GM21381 (cell line): Measurements from ENCODE around the gene GUSB.
"Not testable (repeated sequence)": the region's sequence is repeated elsewhere in the genome, so short reads cannot be mapped to it uniquely, and the experiment has no call there.

Experiments
- ATAC-seq: cut with Tn5 transposase; IDR thresholded peaks from one replicate; pipeline ENCODE4 v1.9.1; 2021; ENCODE audit warnings: mild to moderate bottlenecking, moderate library complexity; ENCODE audit not compliant: unreplicated experiment

Gene GUSB

GRCh38 chr7:65976659-65977196 is 5.3 kb downstream of the GUSB start:
- ATAC-seq, result no peak

DNA sequence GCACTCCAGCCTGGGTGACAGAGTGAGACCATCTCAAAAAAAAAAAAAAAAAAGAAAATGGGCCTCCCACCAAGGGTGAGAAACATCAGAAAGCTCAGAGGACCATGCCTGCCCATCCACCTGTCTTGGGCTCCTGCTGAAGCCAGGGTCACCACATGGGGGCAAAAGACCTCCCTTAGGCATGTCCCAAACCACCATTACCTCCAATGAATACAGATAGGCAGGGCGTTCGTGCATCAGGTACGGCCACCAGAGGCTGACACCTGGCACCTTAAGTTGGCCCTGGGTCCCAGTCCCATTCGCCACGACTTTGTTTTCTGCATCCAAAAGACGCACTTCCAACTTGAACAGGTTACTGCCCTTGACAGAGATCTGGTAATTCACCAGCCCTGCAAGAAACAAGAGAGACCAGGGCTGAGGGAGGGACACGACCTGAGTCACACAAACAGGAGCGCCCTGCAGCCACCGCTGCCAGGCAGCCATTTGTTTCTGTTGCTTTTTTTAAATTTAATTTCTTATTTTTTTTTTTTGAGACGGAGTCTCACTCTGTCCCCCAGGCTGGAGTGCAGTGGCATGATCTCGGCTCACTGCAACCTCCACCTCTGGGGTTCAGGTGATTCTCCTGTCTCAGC is 6.1 kb downstream of the GUSB start:
- ATAC-seq, result no peak

- no peak for ATAC-seq
Observed at GRCh38 chr7:65974876-65975275, 7.1 kb downstream of the GUSB start.

DNA sequence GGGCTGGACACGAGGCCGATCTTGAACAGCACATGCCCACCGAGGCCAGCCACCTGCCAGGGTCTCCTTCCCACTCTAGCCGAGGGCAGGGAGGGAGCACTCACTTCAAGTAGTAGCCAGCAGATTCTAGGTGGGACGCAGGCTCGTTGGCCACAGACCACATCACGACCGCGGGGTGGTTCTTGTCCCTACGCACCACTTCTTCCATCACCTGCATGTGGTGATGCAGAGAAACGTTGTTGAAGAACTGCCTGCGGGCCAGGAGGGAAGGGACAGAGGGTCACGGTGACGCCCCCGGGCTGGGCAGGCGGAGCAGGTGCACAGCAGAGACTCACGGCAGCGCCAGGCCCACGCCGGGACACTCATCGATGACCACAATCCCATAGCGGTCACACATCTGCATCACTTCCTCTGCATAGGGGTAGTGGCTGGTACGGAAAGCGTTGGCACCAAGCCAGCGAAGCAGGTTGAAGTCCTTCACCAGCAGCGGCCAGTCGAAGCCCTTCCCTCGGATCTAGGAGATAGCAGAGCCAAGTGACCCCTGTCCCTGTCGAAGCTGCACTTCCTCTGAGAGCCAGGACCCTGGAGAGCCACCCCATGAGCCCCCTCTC is 7.7 kb downstream of the GUSB start:
- ATAC-seq, result no peak

GRCh38 chr7:65972976-65973375 is 9.0 kb downstream of the GUSB start:
- ATAC-seq, result no peak

- ATAC-seq, result no peak
Observed at GRCh38 chr7:65971021-65971420, 11.0 kb downstream of the GUSB start.

- no peak for ATAC-seq
Observed at GRCh38 chr7:65968256-65969185, 13.5 kb downstream of the GUSB start.

DNA sequence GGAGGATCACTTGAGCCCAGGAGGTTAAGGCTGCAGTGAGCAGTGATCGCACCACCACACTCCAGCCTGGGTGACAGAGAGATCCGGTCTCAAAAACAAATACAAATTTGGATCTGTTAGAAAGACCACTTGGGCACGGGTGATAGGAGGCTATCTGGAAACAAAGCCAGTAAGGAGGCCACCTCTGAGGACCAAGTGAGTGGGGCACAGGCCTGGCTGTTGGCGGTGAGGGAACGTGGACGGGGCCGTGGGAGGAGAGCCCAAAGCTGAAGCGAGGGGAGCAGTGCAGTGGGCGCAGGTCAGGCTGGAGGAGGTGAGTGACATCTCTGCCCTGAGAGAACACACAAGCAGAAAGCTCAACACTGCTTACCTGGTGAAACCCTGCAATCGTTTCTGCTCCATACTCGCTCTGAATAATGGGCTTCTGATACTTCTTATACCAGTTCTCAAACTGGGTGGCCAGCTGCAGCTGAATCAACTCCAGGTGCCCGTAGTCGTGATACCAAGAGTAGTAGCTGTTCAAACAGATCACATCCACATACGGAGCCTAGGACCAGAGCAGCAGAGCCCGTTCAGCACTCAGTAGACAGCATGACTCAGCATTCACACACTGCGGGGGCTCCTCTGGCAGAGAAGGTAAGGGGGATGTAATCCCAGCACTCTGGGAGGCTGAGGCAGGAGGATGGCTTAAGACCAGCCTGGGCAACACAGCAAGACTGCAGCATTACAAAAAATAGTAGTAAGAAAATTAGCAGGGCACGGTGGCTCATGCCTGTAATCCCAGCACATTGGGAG is 14.5 kb downstream of the GUSB start:
- ATAC-seq, result no peak

- no peak for ATAC-seq
Observed at GRCh38 chr7:65966146-65966545, 15.9 kb downstream of the GUSB start.

GRCh38 chr7:65964671-65965070 is 17.3 kb downstream of the GUSB start:
- not testable (repeated sequence) for ATAC-seq

DNA sequence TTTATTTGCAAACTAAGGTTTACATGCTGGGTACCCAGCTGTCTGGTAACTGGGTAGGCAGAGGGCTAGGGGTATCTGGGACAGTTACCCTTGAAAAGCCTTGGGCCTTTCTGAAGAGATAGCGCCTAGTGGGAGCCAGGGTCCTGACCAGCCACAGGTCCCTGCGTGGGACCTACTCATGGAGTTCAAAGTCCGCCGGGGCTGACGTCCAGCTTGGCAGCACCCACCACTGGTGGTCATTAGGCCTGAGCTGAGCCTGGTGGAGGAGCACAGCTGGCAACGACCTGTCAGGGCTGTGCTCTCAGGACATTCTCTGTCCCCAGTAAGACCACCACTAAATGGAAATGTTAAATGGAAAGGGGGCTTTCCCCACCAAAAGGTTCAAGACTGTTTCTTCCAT is 20.0 kb downstream of the GUSB start:
- no peak for ATAC-seq

- ATAC-seq, result no peak
Observed at GRCh38 chr7:65960351-65961074, 21.5 kb downstream of the GUSB start.

- ATAC-seq, result no peak
Observed at GRCh38 chr7:65955718-65956117, 26.3 kb downstream of the GUSB start.

DNA sequence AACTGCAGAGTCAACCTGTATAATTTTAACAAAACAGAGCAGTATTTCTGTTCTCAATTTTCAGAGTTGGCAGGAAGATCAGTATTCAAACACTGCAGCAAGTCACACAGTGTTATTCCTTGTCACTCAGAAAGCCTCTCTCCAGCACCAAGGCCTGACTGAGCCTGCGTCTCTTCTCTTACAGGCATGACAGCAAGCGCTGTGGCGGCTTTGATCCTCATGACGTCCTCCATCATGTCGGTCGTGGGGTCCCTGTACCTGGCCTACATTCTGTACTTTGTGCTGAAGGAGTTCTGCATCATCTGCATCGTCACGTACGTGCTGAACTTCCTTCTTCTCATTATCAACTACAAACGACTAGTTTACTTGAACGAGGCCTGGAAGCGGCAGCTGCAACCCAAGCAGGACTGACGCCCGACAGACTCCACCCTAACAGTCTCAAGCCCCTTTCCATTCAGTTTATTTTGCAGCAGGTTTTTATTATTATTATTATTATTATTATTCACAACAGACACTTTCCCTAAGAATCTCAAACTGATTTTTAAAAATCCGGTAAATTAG is 28.0 kb downstream of the GUSB start:
- no peak for ATAC-seq

DNA sequence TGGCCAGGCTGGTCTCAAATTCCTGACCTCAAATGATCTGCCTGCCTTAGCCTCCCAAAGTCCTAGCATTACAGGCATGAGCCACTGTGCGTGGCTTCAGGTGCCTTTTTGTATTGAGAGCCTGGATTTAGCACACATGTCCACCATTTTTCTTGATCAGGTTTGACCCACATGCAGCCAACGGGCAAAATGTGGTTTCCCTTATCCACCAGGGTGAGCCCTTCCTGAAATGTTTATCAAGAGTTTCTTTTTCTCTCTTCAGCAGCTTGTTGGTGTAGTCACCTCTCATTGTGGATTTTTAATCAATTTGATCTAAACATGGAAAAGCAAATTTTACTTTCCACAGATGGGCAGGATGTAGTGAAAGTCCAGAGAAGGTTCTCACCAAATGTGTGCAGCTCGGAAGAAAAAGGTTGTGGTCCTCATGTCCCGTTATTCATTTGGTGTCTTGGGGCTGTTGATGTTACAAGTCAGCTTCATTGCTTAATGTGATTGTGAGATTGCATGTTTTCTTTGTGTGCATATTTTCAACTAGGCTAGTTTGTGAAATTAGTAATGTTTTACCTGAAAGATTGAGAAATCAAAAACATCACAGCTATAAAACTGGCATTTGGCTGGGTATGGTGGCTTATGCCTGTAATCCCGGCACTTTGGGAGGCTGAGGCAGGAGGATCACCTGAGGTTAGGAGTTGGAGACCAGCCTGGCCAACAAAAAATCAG is 28.9 kb downstream of the GUSB start:
- ATAC-seq, result no peak

GRCh38 chr7:65951837-65952578 is 30.0 kb downstream of the GUSB start:
- no peak for ATAC-seq

- ATAC-seq, result no peak
Observed at GRCh38 chr7:65946904-65947303, 35.1 kb downstream of the GUSB start.

GRCh38 chr7:65945787-65946186 is 36.2 kb downstream of the GUSB start:
- ATAC-seq, result not testable (repeated sequence)
